Ectodermal cell (in vitro differentiated cells): ENCODE measurements around the gene LYRM7.
"Not testable (repeated sequence)": the region's sequence is repeated elsewhere in the genome, so short reads cannot be mapped to it uniquely, and the experiment has no call there.

Source experiments
- H3K27ac ChIP-seq: 2 replicates; pipeline ENCODE4 v1.7.0; 2013; ENCODE audit warnings: mild to moderate bottlenecking, low read depth, low read length; ENCODE audit not compliant: insufficient read depth, poor library complexity, severe bottlenecking
- H3K27me3 ChIP-seq: 2 replicates; pipeline ENCODE4 v1.7.0; 2013; ENCODE audit warnings: mild to moderate bottlenecking, low read length; ENCODE audit not compliant: insufficient read depth, control insufficient read depth, poor library complexity, severe bottlenecking
- H3K36me3 ChIP-seq: one replicate; pipeline ENCODE4 v1.7.0; 2013; ENCODE audit warnings: low read length; ENCODE audit not compliant: control insufficient read depth, insufficient read depth
- H3K4me1 ChIP-seq: one replicate; pipeline ENCODE4 v1.7.0; 2013; ENCODE audit warnings: low read length; ENCODE audit not compliant: control insufficient read depth, insufficient read depth
- H3K4me3 ChIP-seq: 2 replicates; pipeline ENCODE4 v1.7.0; 2013; ENCODE audit warnings: low read depth, low read length, control low read depth; ENCODE audit not compliant: insufficient read depth
- H3K9me3 ChIP-seq: 2 replicates; pipeline ENCODE4 v1.7.0; 2013; ENCODE audit warnings: mild to moderate bottlenecking, low read length, moderate library complexity; ENCODE audit not compliant: control insufficient read depth
- WGBS, 2 experiments: methylation state at CpG; one replicate each; pipeline ENCODE4 v1.1.7; 2013; ENCODE audit warnings: missing lambda C conversion rate in 2 of 2; 5-methylcytosine and 5-hydroxymethylcytosine counted together

LYRM7 gene

DNA sequence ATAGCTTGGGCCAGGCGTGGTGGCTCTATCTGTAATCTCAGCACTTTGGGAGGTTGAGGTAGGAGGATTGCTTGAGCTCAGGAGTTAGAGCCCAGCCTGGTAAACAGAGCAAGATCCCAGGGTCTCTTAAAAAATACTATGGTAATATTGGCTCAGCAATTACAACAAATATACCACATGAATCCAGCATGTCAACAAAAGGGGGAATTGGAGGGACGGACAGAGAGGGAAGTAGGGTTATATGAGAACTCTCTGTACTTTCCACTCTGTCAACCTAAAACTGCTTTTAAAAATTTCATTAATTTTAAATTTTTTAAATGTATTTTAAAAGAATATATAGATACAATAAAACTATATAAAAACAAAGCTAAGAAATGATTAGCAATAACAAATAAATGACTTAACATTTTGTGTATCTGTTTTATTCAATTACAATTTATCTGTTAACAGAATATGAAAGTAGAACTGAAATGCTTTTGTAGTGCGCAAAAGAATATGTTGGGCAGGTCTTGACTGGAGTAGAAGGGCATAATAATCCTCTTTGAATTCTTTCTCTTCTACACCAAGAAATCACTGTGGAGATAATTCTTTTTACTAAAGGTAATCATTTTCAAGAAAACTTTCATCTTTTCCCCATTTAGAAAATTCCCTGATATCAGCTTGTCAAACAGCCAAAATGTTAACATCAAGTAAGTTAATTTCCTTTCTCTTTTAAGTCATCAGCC lies 80.2 kb downstream of the LYRM7 start:
- Histone ChIP-seq H3K27ac (no peak overlapping the region), H3K4me1 (no peaks in the 10 kb centered on the region), H3K27me3 (no peaks in the 10 kb centered on the region), H3K4me3 (no peak overlapping the region), H3K9me3 (no peaks in the 10 kb centered on the region), H3K36me3 (no peaks in the 10 kb centered on the region)
- 100% methylated on average over 1 to 2 of the region's 3 CpGs for WGBS, 2 experiments

DNA sequence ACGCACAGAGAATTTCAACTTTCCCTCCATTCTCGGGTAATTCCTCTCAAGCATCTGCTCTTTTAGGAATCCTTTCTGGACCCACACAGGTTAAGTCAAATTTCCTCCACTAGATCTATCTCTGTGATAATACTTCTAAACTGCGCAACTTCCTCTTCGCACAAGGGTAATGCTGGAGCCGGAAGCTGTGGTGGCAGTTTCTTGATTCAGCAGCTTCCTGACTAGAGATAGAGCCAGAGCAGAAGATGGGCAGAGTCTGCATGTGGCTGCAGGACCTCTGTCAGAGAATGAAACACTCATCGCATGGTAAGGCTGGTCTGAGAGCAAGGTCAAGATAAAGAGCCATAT lies 82.1 kb downstream of the LYRM7 start:
- H3K27ac ChIP-seq, result no peak overlapping the region
- H3K27me3 ChIP-seq, result no peaks in the 10 kb centered on the region
- no peaks in the 10 kb centered on the region for H3K9me3 ChIP-seq
- no peaks in the 10 kb centered on the region for H3K36me3 ChIP-seq
- no peaks in the 10 kb centered on the region for H3K4me1 ChIP-seq
- H3K4me3 ChIP-seq, result no peak overlapping the region
- 88 to 89% methylated on average over 6 of the region's 6 CpGs for WGBS, 2 experiments

DNA sequence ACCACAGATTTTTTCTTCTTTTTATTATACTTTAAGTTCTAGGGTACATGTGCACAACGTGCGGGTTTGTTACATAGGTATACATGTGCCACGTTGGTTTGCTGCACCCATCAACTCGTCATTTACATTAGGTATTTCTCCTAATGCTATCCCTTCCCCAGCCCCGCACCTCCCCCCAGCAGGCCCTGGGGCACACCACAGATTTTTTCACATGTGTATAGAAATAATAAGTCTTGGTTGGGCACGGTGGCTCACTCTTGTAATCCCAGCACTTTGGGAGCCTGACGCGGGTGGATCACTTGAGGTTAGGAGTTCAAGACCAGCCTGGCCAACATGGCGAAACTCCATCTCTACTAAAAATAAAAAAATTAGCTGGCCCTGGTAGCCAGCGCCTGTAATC lies 83.3 kb downstream of the LYRM7 start:
- H3K36me3 ChIP-seq, H3K9me3 ChIP-seq, H3K27me3 ChIP-seq, H3K4me1 ChIP-seq, H3K27ac ChIP-seq, H3K4me3 ChIP-seq: not testable (repeated sequence)
- 87 to 94% methylated on average over 7 to 10 of the region's 10 CpGs for WGBS, 2 experiments

DNA sequence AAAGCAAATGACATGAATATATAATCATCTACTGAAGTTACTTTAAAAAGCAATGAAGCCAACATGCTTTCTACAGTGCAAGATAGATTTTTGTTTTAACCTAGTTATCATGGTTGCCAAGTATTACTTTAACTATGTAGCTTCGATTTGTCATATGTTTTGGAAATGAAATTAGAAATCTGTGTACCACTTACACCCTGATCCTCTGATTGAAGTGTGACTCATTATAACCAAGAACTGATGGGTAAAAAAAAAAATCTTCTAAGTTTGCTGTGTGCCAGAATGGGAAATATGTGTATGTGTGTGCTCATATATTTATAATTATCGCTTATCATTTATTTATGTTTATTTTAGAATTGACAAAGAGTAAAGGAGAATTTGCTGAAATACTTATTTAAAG lies 84.0 kb downstream of the LYRM7 start:
- Histone ChIP-seq H3K9me3 (no peaks in the 10 kb centered on the region), H3K27ac (no peak overlapping the region), H3K27me3 (no peaks in the 10 kb centered on the region), H3K4me1 (no peaks in the 10 kb centered on the region), H3K4me3 (no peak overlapping the region), H3K36me3 (no peaks in the 10 kb centered on the region)
- WGBS, 2 experiments, result 92 to 100% methylated on average over 1 to 2 of the region's 2 CpGs
